Upper lobe of left lung (tissue), 6 donors: ENCODE measurements around the gene SLC25A31. TPM values are rescaled to one million over a fixed set of nuclear protein-coding genes. Genes with fewer than 3 reads are reported as not detected.

ENCODE experiments used
- ATAC-seq, 2 donors: fragments of 200-7000 bp; cut with Tn5 transposase; one replicate each; pipeline ENCODE4 v1.9.1; 2022; ENCODE audit warnings: mild to moderate bottlenecking in 2 of 2, moderate library complexity in 2 of 2; ENCODE audit not compliant: low FRiP score in 2 of 2
- DNase-seq, 2 donors: peaks; one replicate each; pipeline ENCODE4 v3.0.0-alpha.2; 2019 to 2020
- H3K27ac ChIP-seq, 4 donors: fragments of 200-600 bp; sonication (generic); one replicate each; pipeline ENCODE4 v1.5.1; 2016 to 2019
- H3K27me3 ChIP-seq, 4 donors: fragments of 200-600 bp; sonication (generic); one replicate each; pipeline ENCODE4 v1.5.1; 2017 to 2019
- H3K36me3 ChIP-seq, 4 donors: fragments of 200-600 bp; sonication (generic); one replicate each; pipeline ENCODE4 v1.5.1; 2016 to 2019
- H3K4me1 ChIP-seq, 4 donors: fragments of 200-600 bp; sonication (generic); one replicate each; pipeline ENCODE4 v1.5.1; 2018 to 2019
- H3K4me3 ChIP-seq, 4 donors: fragments of 200-600 bp; sonication (generic); one replicate each; pipeline ENCODE4 v1.5.1; 2017 to 2019; ENCODE audit warnings: mild to moderate bottlenecking in 2 of 4, moderate library complexity in 1 of 4
- H3K9me3 ChIP-seq, 4 donors: fragments of 200-600 bp; sonication (generic); one replicate each; pipeline ENCODE4 v1.5.1; 2018 to 2019
- EP300 ChIP-seq, 4 donors: sonication (generic); formaldehyde crosslinking; IDR thresholded peaks; one replicate each; pipeline ENCODE4 v1.5.1; 2017; ENCODE audit warnings: antibody characterized with exemption in 4 of 4, control low read depth in 2 of 4
- POLR2A ChIP-seq, 4 donors: fragments of 450-650 bp; IDR thresholded peaks; one replicate each; pipeline ENCODE4 v1.5.1; 2016 to 2017; ENCODE audit warnings: antibody characterized with exemption in 4 of 4, mild to moderate bottlenecking in 2 of 4
- POLR2AphosphoS5 ChIP-seq, 2 donors: sonication (generic); formaldehyde crosslinking; IDR thresholded peaks; one replicate each; pipeline ENCODE4 v1.5.1; 2017; ENCODE audit warnings: antibody characterized with exemption in 2 of 2
- WGBS, 2 donors: methylation state at CpG; one replicate each; pipeline ENCODE4 v1.1.5; 2017 to 2018; 5-methylcytosine and 5-hydroxymethylcytosine counted together
- total RNA-seq, 6 donors: library from RNA; depleted of rRNA in 4 of 6; stranded (reverse); fragments of >200 nt in 4 of 6; gene quantifications; one replicate each; pipeline versions ENCODE4 v1.1.0 to v1.2.1, GENCODE V29; 2016 to 2021
- TF ChIP-seq, protein P1 (sequence below), 6 experiments: fragments of 450-650 bp in 4 of 6; fragments of 200-600 bp in 2 of 6; sonication (generic) in 2 of 6; IDR thresholded peaks; one replicate each; pipeline ENCODE4 v1.5.1; 2016 to 2019; ENCODE audit warnings: antibody characterized with exemption in 6 of 6
- donor health status: DM: no; HTN: no; CAD: no; lungs with moderate emphysema.
- donor health status: DM: no; HTN: yes; CAD: no; lungs with severe emphysema.

SLC25A31 gene
- total RNA-seq, 6 donors from 2014 or later = not detected

DNA sequence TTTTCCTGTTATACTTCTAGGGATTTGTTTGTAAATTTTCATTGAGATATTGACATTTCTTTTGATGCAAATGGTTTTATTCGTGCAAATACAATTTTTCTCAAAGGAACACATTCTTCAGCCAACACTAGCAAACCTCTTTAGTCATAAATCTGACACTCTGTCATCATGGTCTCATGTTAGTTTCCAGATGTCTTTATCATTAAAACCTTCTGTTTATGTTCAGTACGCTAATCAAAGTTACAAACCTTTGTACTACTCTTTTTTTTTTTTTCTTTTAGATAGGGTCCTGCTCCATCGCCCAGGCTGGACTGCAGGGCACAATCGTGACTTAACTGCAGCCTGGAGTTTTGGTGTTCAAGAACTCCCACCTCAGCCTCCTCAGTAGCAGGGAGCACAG is 7.1 kb downstream of the SLC25A31 start:
- no peak for DNase-seq
- no peak overlapping the region for H3K4me3 ChIP-seq
- ATAC-seq = no peak
- no peaks in the 10 kb centered on the region for H3K27me3 ChIP-seq
- no peak overlapping the region for H3K27ac ChIP-seq
- no peaks in the 10 kb centered on the region for H3K4me1 ChIP-seq
- WGBS, 2 donors = 52 to 59% methylated on average over 4 of the region's 4 CpGs
- H3K36me3 ChIP-seq = no peaks in the 10 kb centered on the region
- H3K9me3 ChIP-seq = no peaks in the 10 kb centered on the region
- TF ChIP-seq POLR2A (IDR thresholded peaks at IDR 0.05) (no peak), POLR2AphosphoS5 (IDR thresholded peaks at IDR 0.05) (no peak), EP300 (IDR thresholded peaks at IDR 0.05) (no peak)
- TF ChIP-seq, protein P1, sequence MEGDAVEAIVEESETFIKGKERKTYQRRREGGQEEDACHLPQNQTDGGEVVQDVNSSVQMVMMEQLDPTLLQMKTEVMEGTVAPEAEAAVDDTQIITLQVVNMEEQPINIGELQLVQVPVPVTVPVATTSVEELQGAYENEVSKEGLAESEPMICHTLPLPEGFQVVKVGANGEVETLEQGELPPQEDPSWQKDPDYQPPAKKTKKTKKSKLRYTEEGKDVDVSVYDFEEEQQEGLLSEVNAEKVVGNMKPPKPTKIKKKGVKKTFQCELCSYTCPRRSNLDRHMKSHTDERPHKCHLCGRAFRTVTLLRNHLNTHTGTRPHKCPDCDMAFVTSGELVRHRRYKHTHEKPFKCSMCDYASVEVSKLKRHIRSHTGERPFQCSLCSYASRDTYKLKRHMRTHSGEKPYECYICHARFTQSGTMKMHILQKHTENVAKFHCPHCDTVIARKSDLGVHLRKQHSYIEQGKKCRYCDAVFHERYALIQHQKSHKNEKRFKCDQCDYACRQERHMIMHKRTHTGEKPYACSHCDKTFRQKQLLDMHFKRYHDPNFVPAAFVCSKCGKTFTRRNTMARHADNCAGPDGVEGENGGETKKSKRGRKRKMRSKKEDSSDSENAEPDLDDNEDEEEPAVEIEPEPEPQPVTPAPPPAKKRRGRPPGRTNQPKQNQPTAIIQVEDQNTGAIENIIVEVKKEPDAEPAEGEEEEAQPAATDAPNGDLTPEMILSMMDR (IDR thresholded peaks at IDR 0.05) = no peak

DNA sequence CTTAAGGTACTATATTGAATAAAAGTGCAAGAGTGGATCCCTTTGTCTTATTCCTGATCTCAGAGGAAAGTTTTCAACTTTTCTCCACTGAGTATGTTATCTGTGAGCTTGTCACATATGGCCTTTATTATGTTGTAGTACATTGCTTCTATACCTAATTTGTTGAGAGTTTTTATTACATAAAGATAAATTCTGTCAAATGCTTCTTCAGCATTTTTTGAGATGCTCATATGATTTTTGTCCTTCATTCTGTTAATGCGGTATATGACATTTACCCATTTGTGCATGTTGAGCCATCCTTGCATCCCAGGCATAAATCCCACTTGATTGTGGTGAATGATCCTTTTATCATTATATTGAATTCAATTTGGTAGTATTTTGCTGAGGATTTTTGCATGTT is 11.0 kb downstream of the SLC25A31 start:
- Histone ChIP-seq H3K27me3 (no peaks in the 10 kb centered on the region), H3K36me3 (no peaks in the 10 kb centered on the region), H3K4me3 (no peak overlapping the region), H3K27ac (no peak overlapping the region), H3K4me1 (no peaks in the 10 kb centered on the region), H3K9me3 (no peaks in the 10 kb centered on the region)
- TF ChIP-seq EP300 (IDR thresholded peaks at IDR 0.05) (no peak), POLR2A (IDR thresholded peaks at IDR 0.05) (no peak), POLR2AphosphoS5 (IDR thresholded peaks at IDR 0.05) (no peak)
- TF ChIP-seq, protein P1 (IDR thresholded peaks at IDR 0.05) = no peak
- DNase-seq (no peak), ATAC-seq (no peak)
- 100% methylated on average over 1 of the region's 1 CpG for WGBS, 2 donors

DNA sequence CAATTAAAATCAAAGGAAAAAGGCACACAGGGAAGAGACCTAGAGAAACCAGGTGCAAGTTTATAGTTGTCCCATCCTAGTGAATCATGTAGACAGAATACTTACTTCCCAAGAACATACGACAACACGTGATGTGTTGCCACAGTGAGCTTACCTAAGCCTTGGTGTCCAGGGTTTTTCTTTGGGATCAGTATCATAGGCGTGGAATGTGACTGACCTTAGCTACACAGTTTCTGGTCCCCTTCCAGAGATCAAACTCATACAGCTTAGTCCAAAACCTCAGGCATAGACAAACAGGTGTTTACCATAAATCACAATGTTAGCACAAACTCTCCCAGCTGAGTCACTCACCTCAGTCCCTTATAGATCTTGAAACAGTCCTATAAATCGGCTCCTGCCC is 17.7 kb downstream of the SLC25A31 start:
- no peaks in the 10 kb centered on the region for H3K27me3 ChIP-seq
- no peak overlapping the region for H3K27ac ChIP-seq
- WGBS, 2 donors = 91 to 92% methylated on average over 3 to 4 of the region's 4 CpGs
- DNase-seq = no peak
- H3K4me1 ChIP-seq = no peaks in the 10 kb centered on the region
- H3K4me3 ChIP-seq = no peak overlapping the region
- no peak for ATAC-seq
- no peaks in the 10 kb centered on the region for H3K36me3 ChIP-seq
- H3K9me3 ChIP-seq = peaks cover 0 to 7% (median 0%) of the 10 kb centered on the region in 4 donors
- no peak for TF ChIP-seq POLR2AphosphoS5 (IDR thresholded peaks at IDR 0.05)
- TF ChIP-seq, protein P1 (IDR thresholded peaks at IDR 0.05) = no peak
- no peak for TF ChIP-seq POLR2A (IDR thresholded peaks at IDR 0.05)
- TF ChIP-seq EP300 (IDR thresholded peaks at IDR 0.05) = no peak

DNA sequence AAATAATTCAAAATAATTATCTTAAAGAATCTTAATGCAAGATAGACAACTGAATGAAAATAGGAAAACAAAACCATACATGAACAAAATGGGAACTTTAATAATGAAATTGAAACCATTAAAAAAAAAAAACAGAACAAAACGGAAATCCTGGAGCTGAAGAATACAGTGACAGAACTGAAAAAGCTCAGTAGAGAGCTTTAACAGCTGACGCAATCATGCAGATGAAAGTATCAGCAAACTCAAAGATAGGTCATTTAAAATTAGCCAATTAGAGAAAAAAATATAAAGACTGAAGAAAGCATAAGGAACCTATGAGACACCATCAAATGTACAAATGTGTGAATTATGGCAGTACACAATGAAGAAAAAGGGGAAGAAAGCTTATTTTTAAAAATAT is 18.8 kb downstream of the SLC25A31 start:
- no peak for TF ChIP-seq POLR2A (IDR thresholded peaks at IDR 0.05)
- TF ChIP-seq, protein P1 (IDR thresholded peaks at IDR 0.05) = no peak
- TF ChIP-seq EP300 (IDR thresholded peaks at IDR 0.05) = no peak
- TF ChIP-seq POLR2AphosphoS5 (IDR thresholded peaks at IDR 0.05) = no peak
- Histone ChIP-seq H3K9me3 (peaks cover 0 to 7% (median 0%) of the 10 kb centered on the region in 4 donors), H3K4me1 (no peaks in the 10 kb centered on the region), H3K27me3 (no peaks in the 10 kb centered on the region), H3K27ac (no peak overlapping the region), H3K36me3 (no peaks in the 10 kb centered on the region), H3K4me3 (no peak overlapping the region)
- WGBS, 2 donors = 85 to 89% methylated on average over 2 of the region's 2 CpGs
- ATAC-seq (no peak), DNase-seq (no peak)

DNA sequence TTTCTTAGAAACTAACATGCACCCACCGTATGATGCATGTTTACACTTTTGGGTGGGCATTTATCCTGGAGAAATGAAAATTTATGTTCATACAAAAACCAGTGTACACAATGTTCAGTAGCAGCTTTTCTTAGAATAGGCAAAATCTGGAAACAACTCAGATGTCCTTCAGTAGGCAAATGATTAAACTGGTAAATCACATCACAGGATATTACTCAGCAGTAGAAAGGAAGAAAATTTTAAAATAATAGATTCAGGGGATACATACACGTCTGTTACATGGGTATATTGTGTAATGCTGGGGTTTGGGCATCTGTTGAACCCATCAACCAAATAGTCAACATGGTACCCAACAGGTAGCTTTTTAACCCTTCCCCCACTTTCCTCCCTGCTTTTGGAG is 26.7 kb downstream of the SLC25A31 start:
- Histone ChIP-seq H3K9me3 (peaks cover 0 to 4% (median 0%) of the 10 kb centered on the region in 4 donors), H3K27me3 (no peaks in the 10 kb centered on the region), H3K4me3 (no peak overlapping the region), H3K27ac (no peak overlapping the region), H3K36me3 (no peaks in the 10 kb centered on the region), H3K4me1 (no peaks in the 10 kb centered on the region)
- ATAC-seq (no peak), DNase-seq (no peak)
- 77 to 85% methylated on average over 2 of the region's 2 CpGs for WGBS, 2 donors
- TF ChIP-seq POLR2A (IDR thresholded peaks at IDR 0.05) (no peak), POLR2AphosphoS5 (IDR thresholded peaks at IDR 0.05) (no peak), EP300 (IDR thresholded peaks at IDR 0.05) (no peak)
- TF ChIP-seq, protein P1 (IDR thresholded peaks at IDR 0.05) = no peak
